H9 (cell line): ENCODE measurements around the gene TAF12. TPM values are rescaled to one million over a fixed set of nuclear protein-coding genes. Genes with fewer than 3 reads are reported as not detected.
"Not testable (repeated sequence)": the region's sequence is repeated elsewhere in the genome, so short reads cannot be mapped to it uniquely, and the experiment has no call there.

Experiments used
- DNase-seq: peaks from one replicate; pipeline ENCODE4 v3.0.0-alpha.2; 2017
- H2AFZ ChIP-seq: one replicate; pipeline ENCODE4 v1.6.1; 2013; ENCODE audit warnings: mild to moderate bottlenecking, low read length, control low read depth, moderate library complexity
- H2AK5ac ChIP-seq: 2 replicates; pipeline ENCODE4 v1.6.1; 2013; ENCODE audit warnings: low read length, control low read depth, mixed read lengths; ENCODE audit not compliant: insufficient read length
- H2BK120ac ChIP-seq: one replicate; pipeline ENCODE4 v1.6.1; 2013; ENCODE audit warnings: low read depth, mild to moderate bottlenecking, low read length, control low read depth, inconsistent platforms; ENCODE audit not compliant: poor library complexity, severe bottlenecking
- H2BK12ac ChIP-seq: 2 replicates; pipeline ENCODE4 v1.6.1; 2013; ENCODE audit warnings: low read length, control low read depth, mixed read lengths, low read depth; ENCODE audit not compliant: insufficient read length
- H2BK15ac ChIP-seq: 2 replicates; pipeline ENCODE4 v1.6.1; 2013; ENCODE audit warnings: low read depth, low read length, control low read depth
- H2BK20ac ChIP-seq: one replicate; pipeline ENCODE4 v1.6.1; 2013; ENCODE audit warnings: low read depth, mild to moderate bottlenecking, low read length, control low read depth, inconsistent platforms; ENCODE audit not compliant: poor library complexity, severe bottlenecking
- H2BK5ac ChIP-seq: 2 replicates; pipeline ENCODE4 v1.6.1; 2013; ENCODE audit warnings: low read length, control low read depth, mixed read lengths; ENCODE audit not compliant: insufficient read length
- H3K14ac ChIP-seq: 2 replicates; pipeline ENCODE4 v1.6.1; 2013; ENCODE audit warnings: low read length, control low read depth; ENCODE audit not compliant: insufficient read depth
- H3K18ac ChIP-seq: 2 replicates; pipeline ENCODE4 v1.6.1; 2013; ENCODE audit warnings: low read depth, mild to moderate bottlenecking, mixed read lengths, low read length, control low read depth; ENCODE audit not compliant: insufficient read length
- H3K23ac ChIP-seq: 2 replicates; pipeline ENCODE4 v1.6.1; 2013; ENCODE audit warnings: low read length, control low read depth, mixed read lengths, low read depth; ENCODE audit not compliant: insufficient read length
- H3K23me2 ChIP-seq: 2 replicates; pipeline ENCODE4 v1.6.1; 2013; ENCODE audit warnings: low read depth, mild to moderate bottlenecking, mixed read lengths, low read length, control low read depth; ENCODE audit not compliant: insufficient read length, poor library complexity, severe bottlenecking
- H3K27ac ChIP-seq: 2 replicates; pipeline ENCODE4 v1.5.1; 2013; ENCODE audit warnings: low read length, control low read depth, mixed read lengths, low read depth; ENCODE audit not compliant: insufficient read length
- H3K27me3 ChIP-seq: 2 replicates; pipeline ENCODE4 v1.6.1; 2013; ENCODE audit warnings: low read length, control low read depth, inconsistent platforms; ENCODE audit not compliant: insufficient read depth
- H3K4ac ChIP-seq: 2 replicates; pipeline ENCODE4 v1.6.1; 2013; ENCODE audit warnings: low read depth, mild to moderate bottlenecking, control low read depth, inconsistent platforms, low read length, moderate library complexity
- H3K4me1 ChIP-seq: 2 replicates; pipeline ENCODE4 v1.6.1; 2013; ENCODE audit warnings: low read length, control low read depth, inconsistent platforms; ENCODE audit not compliant: insufficient read depth
- H3K4me2 ChIP-seq: 2 replicates; pipeline ENCODE4 v1.6.1; 2013; ENCODE audit warnings: low read length, control low read depth, mixed read lengths; ENCODE audit not compliant: insufficient read length, insufficient read depth
- H3K56ac ChIP-seq: 2 replicates; pipeline ENCODE4 v1.6.1; 2013; ENCODE audit warnings: low read depth, mild to moderate bottlenecking, mixed read lengths, low read length, control low read depth; ENCODE audit not compliant: insufficient read length
- H3K79me1 ChIP-seq: 2 replicates; pipeline ENCODE4 v1.6.1; 2013; ENCODE audit warnings: low read depth, mild to moderate bottlenecking, moderate library complexity, low read length, control low read depth, inconsistent platforms; ENCODE audit not compliant: insufficient read depth, poor library complexity, severe bottlenecking
- H3K79me2 ChIP-seq: 2 replicates; pipeline ENCODE4 v1.6.1; 2013; ENCODE audit warnings: low read length, control low read depth, inconsistent platforms; ENCODE audit not compliant: insufficient read depth
- H3K9ac ChIP-seq: 2 replicates; pipeline ENCODE4 v1.6.1; 2013; ENCODE audit warnings: low read length, control low read depth, mixed read lengths; ENCODE audit not compliant: insufficient read length; ENCODE audit errors: extremely low read depth
- H3K9me3 ChIP-seq: one replicate; pipeline ENCODE4 v1.6.1; 2013; ENCODE audit warnings: low read depth, low read length, inconsistent platforms; ENCODE audit not compliant: control insufficient read depth
- H3T11ph ChIP-seq: one replicate; pipeline ENCODE4 v1.6.1; 2013; ENCODE audit warnings: mild to moderate bottlenecking, low read length, control low read depth, inconsistent platforms
- H4K20me1 ChIP-seq: one replicate; pipeline ENCODE4 v1.6.1; 2013; ENCODE audit not compliant: control insufficient read depth, insufficient read length, insufficient read depth
- H4K5ac ChIP-seq: 2 replicates; pipeline ENCODE4 v1.6.1; 2013; ENCODE audit warnings: low read depth, mild to moderate bottlenecking, mixed read lengths, low read length, control low read depth; ENCODE audit not compliant: insufficient read length
- H4K8ac ChIP-seq: replicated peaks from 2 replicates; pipeline ENCODE4 v1.6.1; 2013; ENCODE audit warnings: low read length, control low read depth, mixed read lengths, low read depth; ENCODE audit not compliant: insufficient read length
- H4K91ac ChIP-seq: 2 replicates; pipeline ENCODE4 v1.6.1; 2013; ENCODE audit warnings: low read depth, mild to moderate bottlenecking, moderate library complexity, mixed read lengths, low read length, control low read depth; ENCODE audit not compliant: insufficient read length
- H3K27ac Mint-ChIP-seq, 3 experiments: 2 replicates in 2 of 3; 3 replicates in 1 of 3; pipeline ENCODE4 v1.8.0; 2020 to 2021; ENCODE audit warnings: mixed read lengths in 3 of 3, mild to moderate bottlenecking in 1 of 3, moderate library complexity in 1 of 3
- H3K27me3 Mint-ChIP-seq: 2 replicates; pipeline ENCODE4 v1.8.0; 2021; ENCODE audit warnings: low read depth, mild to moderate bottlenecking, moderate library complexity, mixed read lengths
- H3K36me3 Mint-ChIP-seq, 3 experiments: 2 replicates in 2 of 3; 3 replicates in 1 of 3; pipeline ENCODE4 v1.8.0; 2020 to 2021; ENCODE audit warnings: low read depth in 3 of 3, mixed read lengths in 3 of 3; ENCODE audit not compliant: insufficient read depth in 1 of 3
- H3K4me1 Mint-ChIP-seq, 2 experiments: 2 replicates each; pipeline ENCODE4 v1.8.0; 2020; ENCODE audit warnings: mixed read lengths in 2 of 2
- H3K4me3 Mint-ChIP-seq, 2 experiments: 2 replicates in 1 of 2; 3 replicates in 1 of 2; pipeline ENCODE4 v1.8.0; 2020 to 2021; ENCODE audit warnings: mild to moderate bottlenecking in 2 of 2, mixed read lengths in 2 of 2, moderate library complexity in 1 of 2
- H3K9me3 Mint-ChIP-seq, 2 experiments: 2 replicates in 1 of 2; 3 replicates in 1 of 2; pipeline ENCODE4 v1.8.0; 2020; ENCODE audit warnings: mild to moderate bottlenecking in 2 of 2, mixed read lengths in 2 of 2, moderate library complexity in 1 of 2
- CTCF ChIP-seq: fragments of 200-600 bp; sonication (generic); conservative IDR thresholded peaks from 3 replicates; pipeline ENCODE4 v1.8.0; 2021; ENCODE audit warnings: antibody characterized with exemption, mild to moderate bottlenecking
- WGBS: extraction: QIAGEN DNeasy Blood & Tissue Kit; methylation state at CpG from one replicate; pipeline ENCODE4 v1.1.7; 2013; ENCODE audit warnings: missing lambda C conversion rate, low lambda C conversion rate, mixed read lengths; ENCODE audit not compliant: insufficient read length; ENCODE audit errors: extremely low coverage; 5-methylcytosine and 5-hydroxymethylcytosine counted together
- total RNA-seq: library from RNA; stranded (reverse); gene quantifications from 2 replicates; pipeline ENCODE4 v1.2.1, GENCODE V29; 2021

Gene TAF12
- total RNA-seq, 1 experiment from 2014 or later, result 22.1 TPM

- Mint-ChIP-seq H3K36me3 (peaks cover 0 to 11% (median 4%) of the 10 kb centered on the region in 3 experiments; a peak in 3 of 7 replicates), H3K9me3 (no peaks in the 10 kb centered on the region), H3K27ac (peak overlapping the region; percentile 61 to 87 (median 84)), H3K27me3 (peaks cover 7% of the 10 kb centered on the region), H3K4me3 (peak overlapping the region in 1 of 2 experiments; percentile 55; a peak in 3 of 5 replicates), H3K4me1 (peaks cover 36 to 44% of the 10 kb centered on the region in 2 experiments)
- WGBS, result no CpG with 5 or more reads among the region's 10 CpGs
- H3K23ac ChIP-seq, result no peak overlapping the region
- no peak overlapping the region for H3T11ph ChIP-seq
- peaks cover 5% of the 10 kb centered on the region for H3K23me2 ChIP-seq
- H3K27ac ChIP-seq, result no peak overlapping the region
- no peak overlapping the region for H2BK20ac ChIP-seq
- H3K4me1 ChIP-seq, result peaks cover 3% of the 10 kb centered on the region; the same call in 1 of the 2 replicates
- H2BK15ac ChIP-seq, result no peak overlapping the region
- no peak overlapping the region for H2BK5ac ChIP-seq
- no peak overlapping the region for H3K4me2 ChIP-seq
- no peak overlapping the region for H4K5ac ChIP-seq
- H3K14ac ChIP-seq, result no peak overlapping the region
- DNase-seq, result no peak
- no peaks in the 10 kb centered on the region for H3K79me1 ChIP-seq
- H3K79me2 ChIP-seq, result no peaks in the 10 kb centered on the region
- no peak overlapping the region for H2BK120ac ChIP-seq
- no peak overlapping the region for H3K4ac ChIP-seq
- H3K9me3 ChIP-seq, result no peaks in the 10 kb centered on the region
- no peak overlapping the region for H2AFZ ChIP-seq
- no peak overlapping the region for H2BK12ac ChIP-seq
- no peaks in the 10 kb centered on the region for H3K27me3 ChIP-seq
- H2AK5ac ChIP-seq, result no peak overlapping the region
- no peak overlapping the region for H3K18ac ChIP-seq
- H3K56ac ChIP-seq, result no peak overlapping the region
- no peak overlapping the region for H3K9ac ChIP-seq
- H4K8ac ChIP-seq, result no peak overlapping the region
- no peak overlapping the region for H4K91ac ChIP-seq
- no peaks in the 10 kb centered on the region for H4K20me1 ChIP-seq
- TF ChIP-seq CTCF, result no peak
Measured at GRCh38 chr1:28595412-28596191, 47.3 kb downstream of the TAF12 start.

GRCh38 chr1:28594686-28595411 is 48.0 kb downstream of the TAF12 start:
- not testable (repeated sequence) for H2BK20ac ChIP-seq, H3K79me1 ChIP-seq, H2AFZ ChIP-seq, H3K56ac ChIP-seq, H4K5ac ChIP-seq, H3T11ph ChIP-seq, H2BK120ac ChIP-seq, H2BK15ac ChIP-seq, H4K91ac ChIP-seq, H3K9me3 Mint-ChIP-seq, H3K9me3 ChIP-seq, H3K23ac ChIP-seq, H3K27me3 ChIP-seq, H3K18ac ChIP-seq, H2BK12ac ChIP-seq, H3K14ac ChIP-seq, H3K4ac ChIP-seq, H3K4me1 ChIP-seq, H3K27me3 Mint-ChIP-seq, H3K79me2 ChIP-seq, H4K8ac ChIP-seq, H2BK5ac ChIP-seq, H3K4me2 ChIP-seq, H3K9ac ChIP-seq, H2AK5ac ChIP-seq, H3K23me2 ChIP-seq, H3K36me3 Mint-ChIP-seq, H3K27ac ChIP-seq, H4K20me1 ChIP-seq
- DNase-seq, result peak; percentile 85
- Mint-ChIP-seq H3K4me1 (peaks cover 37 to 42% of the 10 kb centered on the region in 2 experiments), H3K4me3 (peak overlapping the region; percentile 4 to 55; a peak in 3 of 5 replicates), H3K27ac (peak overlapping the region; percentile 45 to 94 (median 84); a peak in 6 of 7 replicates)
- WGBS, result no CpG with 5 or more reads among the region's 7 CpGs
